Epithelial cell of prostate (primary cell): ENCODE data around the gene LIN7A.
"Not testable (repeated sequence)": the region's sequence is repeated elsewhere in the genome, so short reads cannot be mapped to it uniquely, and the experiment has no call there.

ENCODE experiments used
- DNase-seq: peaks from one replicate; pipeline ENCODE4 v3.0.0-alpha.2; 2011; ENCODE audit warnings: low read depth, low spot score
- H3K27ac ChIP-seq: fragments of 450-650 bp; 2 replicates; pipeline ENCODE4 v1.5.1; 2017; ENCODE audit warnings: mild to moderate bottlenecking

The LIN7A gene

GRCh38 chr12:80925237-80925636 lies 12.5 kb downstream of the LIN7A start:
- DNase-seq = no peak
- no peak overlapping the region for H3K27ac ChIP-seq

GRCh38 chr12:80924437-80924836 lies 13.3 kb downstream of the LIN7A start:
- no peak overlapping the region for H3K27ac ChIP-seq
- no peak for DNase-seq

- no peak for DNase-seq
- H3K27ac ChIP-seq = no peak overlapping the region
Observed at GRCh38 chr12:80920006-80920405, 17.7 kb downstream of the LIN7A start.

GRCh38 chr12:80917651-80918050 lies 20.1 kb downstream of the LIN7A start:
- DNase-seq = no peak
- H3K27ac ChIP-seq = no peak overlapping the region

- peak; percentile 2 for DNase-seq
- H3K27ac ChIP-seq = no peak overlapping the region
Observed at GRCh38 chr12:80912901-80913770, 24.6 kb downstream of the LIN7A start.

- DNase-seq = no peak
- H3K27ac ChIP-seq = no peak overlapping the region
Observed at GRCh38 chr12:80909370-80909769, 28.4 kb downstream of the LIN7A start.

- no peak overlapping the region for H3K27ac ChIP-seq
- no peak for DNase-seq
Observed at GRCh38 chr12:80902711-80903110, 35.0 kb downstream of the LIN7A start.

- no peak for DNase-seq
- H3K27ac ChIP-seq = no peak overlapping the region
Observed at GRCh38 chr12:80901661-80902060, 36.1 kb downstream of the LIN7A start.

- no peak overlapping the region for H3K27ac ChIP-seq
- no peak for DNase-seq
Observed at GRCh38 chr12:80895240-80895639, 42.5 kb downstream of the LIN7A start.

GRCh38 chr12:80894179-80894578 lies 43.6 kb downstream of the LIN7A start:
- DNase-seq = no peak

GRCh38 chr12:80892597-80893445 lies 44.9 kb downstream of the LIN7A start:
- H3K27ac ChIP-seq = no peak overlapping the region
- DNase-seq = no peak

More at GRCh38 chr12:80894179-80894578, 43.6 kb downstream of the LIN7A start:
- no peak overlapping the region for H3K27ac ChIP-seq

- no peak overlapping the region for H3K27ac ChIP-seq
- DNase-seq = no peak
Observed at GRCh38 chr12:80884651-80885050, 53.1 kb downstream of the LIN7A start.

GRCh38 chr12:80881106-80881505 lies 56.6 kb downstream of the LIN7A start:
- H3K27ac ChIP-seq = no peak overlapping the region

GRCh38 chr12:80878452-80878851 lies 59.3 kb downstream of the LIN7A start:
- not testable (repeated sequence) for H3K27ac ChIP-seq

More at GRCh38 chr12:80881106-80881505, 56.6 kb downstream of the LIN7A start:
- no peak for DNase-seq

GRCh38 chr12:80877721-80878265 lies 59.9 kb downstream of the LIN7A start:
- DNase-seq = no peak
- no peak overlapping the region for H3K27ac ChIP-seq

More at GRCh38 chr12:80878452-80878851, 59.3 kb downstream of the LIN7A start:
- not testable (repeated sequence) for DNase-seq

GRCh38 chr12:80872053-80872452 lies 65.7 kb downstream of the LIN7A start:
- no peak overlapping the region for H3K27ac ChIP-seq

GRCh38 chr12:80869264-80869663 lies 68.5 kb downstream of the LIN7A start:
- DNase-seq = no peak
- no peak overlapping the region for H3K27ac ChIP-seq

More at GRCh38 chr12:80872053-80872452, 65.7 kb downstream of the LIN7A start:
- no peak for DNase-seq

GRCh38 chr12:80868576-80868975 lies 69.2 kb downstream of the LIN7A start:
- no peak for DNase-seq
- H3K27ac ChIP-seq = no peak overlapping the region

- DNase-seq = no peak
- H3K27ac ChIP-seq = no peak overlapping the region
Observed at GRCh38 chr12:80867941-80868340, 69.8 kb downstream of the LIN7A start.

GRCh38 chr12:80864046-80864735 lies 73.5 kb downstream of the LIN7A start:
- DNase-seq = no peak
- H3K27ac ChIP-seq = no peak overlapping the region
